Spleen (tissue), 7 donors: ENCODE results near the gene VPS50.

Experiments used
- POLR2A ChIP-seq, 3 donors: fragments of 450-650 bp; IDR thresholded peaks; one replicate each; pipeline ENCODE4 v1.5.1; 2017; ENCODE audit warnings: antibody characterized with exemption in 3 of 3, mild to moderate bottlenecking in 1 of 3
- POLR2AphosphoS5 ChIP-seq, 3 donors: sonication (generic); formaldehyde crosslinking; IDR thresholded peaks; one replicate each; pipeline ENCODE4 v1.5.1; 2017; ENCODE audit warnings: antibody characterized with exemption in 3 of 3
- TF ChIP-seq, protein P1 (sequence below), 11 experiments: fragments of 200-600 bp in 7 of 11; fragments of 450-650 bp in 4 of 11; sonication (generic) in 4 of 11; IDR thresholded peaks in 8 of 11; conservative IDR thresholded peaks in 3 of 11; 1 replicate in 7 of 11; 2 replicates in 4 of 11; pipeline versions ENCODE4 v1.4.0 to v1.8.0; 2016 to 2021; ENCODE audit warnings: antibody characterized with exemption in 11 of 11, inconsistent platforms in 4 of 11, mild to moderate bottlenecking in 1 of 11
- donor health status: DM: no; HTN: no; CAD: no; lungs with moderate emphysema.
- donor health status: DM: no; HTN: no; CAD: no.
- donor health status: DM: no; HTN: no; CAD: no.

DNA sequence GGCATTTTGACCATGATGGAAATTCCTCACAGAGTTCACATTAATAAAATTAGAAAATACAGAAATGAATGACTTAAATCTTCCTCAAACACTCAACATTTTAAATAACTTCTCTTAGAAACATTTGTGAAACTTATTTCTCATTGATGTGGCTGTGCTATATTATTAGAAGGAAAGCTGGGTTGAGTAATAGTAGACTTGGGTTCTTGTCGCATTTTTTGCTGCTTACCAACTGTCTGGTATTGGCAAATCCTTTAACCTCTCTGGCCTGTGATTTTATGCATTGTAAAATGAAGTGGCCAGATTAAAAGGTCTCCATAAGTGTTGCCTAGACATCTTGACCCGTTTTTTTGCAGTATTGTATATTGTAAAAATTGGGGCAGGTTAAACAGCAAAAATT is 66.5 kb downstream of the VPS50 start:
- TF ChIP-seq POLR2A (IDR thresholded peaks at IDR 0.05) = no peak
- TF ChIP-seq, protein P1, sequence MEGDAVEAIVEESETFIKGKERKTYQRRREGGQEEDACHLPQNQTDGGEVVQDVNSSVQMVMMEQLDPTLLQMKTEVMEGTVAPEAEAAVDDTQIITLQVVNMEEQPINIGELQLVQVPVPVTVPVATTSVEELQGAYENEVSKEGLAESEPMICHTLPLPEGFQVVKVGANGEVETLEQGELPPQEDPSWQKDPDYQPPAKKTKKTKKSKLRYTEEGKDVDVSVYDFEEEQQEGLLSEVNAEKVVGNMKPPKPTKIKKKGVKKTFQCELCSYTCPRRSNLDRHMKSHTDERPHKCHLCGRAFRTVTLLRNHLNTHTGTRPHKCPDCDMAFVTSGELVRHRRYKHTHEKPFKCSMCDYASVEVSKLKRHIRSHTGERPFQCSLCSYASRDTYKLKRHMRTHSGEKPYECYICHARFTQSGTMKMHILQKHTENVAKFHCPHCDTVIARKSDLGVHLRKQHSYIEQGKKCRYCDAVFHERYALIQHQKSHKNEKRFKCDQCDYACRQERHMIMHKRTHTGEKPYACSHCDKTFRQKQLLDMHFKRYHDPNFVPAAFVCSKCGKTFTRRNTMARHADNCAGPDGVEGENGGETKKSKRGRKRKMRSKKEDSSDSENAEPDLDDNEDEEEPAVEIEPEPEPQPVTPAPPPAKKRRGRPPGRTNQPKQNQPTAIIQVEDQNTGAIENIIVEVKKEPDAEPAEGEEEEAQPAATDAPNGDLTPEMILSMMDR (IDR thresholded peaks at IDR 0.05 in 8 of 11, conservative IDR thresholded peaks at IDR 0.05 in 3 of 11) = no peak
- TF ChIP-seq POLR2AphosphoS5 (IDR thresholded peaks at IDR 0.05) = no peak
